ES-I3 (cell line): ENCODE data around the gene MON2.
"Not testable (repeated sequence)": the region's sequence is repeated elsewhere in the genome, so short reads cannot be mapped to it uniquely, and the experiment has no call there.

Source experiments
- H3K36me3 ChIP-seq: 2 replicates; pipeline ENCODE4 v1.6.1; 2013; ENCODE audit warnings: mild to moderate bottlenecking, low read length, control low read depth, moderate library complexity; ENCODE audit not compliant: insufficient read depth
- H3K4me1 ChIP-seq: 2 replicates; pipeline ENCODE4 v1.6.1; 2013; ENCODE audit warnings: mild to moderate bottlenecking, control low read depth, low read length; ENCODE audit not compliant: insufficient read depth
- H3K9ac ChIP-seq: 2 replicates; pipeline ENCODE4 v1.6.1; 2013; ENCODE audit warnings: low read depth, mild to moderate bottlenecking, low read length, moderate library complexity
- H3K9me3 ChIP-seq: 2 replicates; pipeline ENCODE4 v1.6.1; 2013; ENCODE audit warnings: mild to moderate bottlenecking, low read length, moderate library complexity; ENCODE audit not compliant: control insufficient read depth, insufficient read depth

MON2 gene

GRCh38 chr12:62543741-62544140 lies 77.1 kb downstream of the MON2 start:
- Histone ChIP-seq H3K36me3 (peaks cover 3% of the 10 kb centered on the region; the same call in 1 of the 2 replicates), H3K4me1 (no peaks in the 10 kb centered on the region), H3K9me3 (no peaks in the 10 kb centered on the region), H3K9ac (no peak overlapping the region)

GRCh38 chr12:62552906-62553556 lies 86.4 kb downstream of the MON2 start:
- H3K36me3 ChIP-seq, result peaks cover 2% of the 10 kb centered on the region
- no peaks in the 10 kb centered on the region for H3K9me3 ChIP-seq
- no peaks in the 10 kb centered on the region for H3K4me1 ChIP-seq
- H3K9ac ChIP-seq, result no peak overlapping the region

- not testable (repeated sequence) for H3K9me3 ChIP-seq, H3K36me3 ChIP-seq, H3K9ac ChIP-seq, H3K4me1 ChIP-seq
These were observed 92.7 kb downstream of the MON2 start for GRCh38 chr12:62559366-62559765.

GRCh38 chr12:62562846-62563245 lies 96.2 kb downstream of the MON2 start:
- Histone ChIP-seq H3K9ac (no peak overlapping the region), H3K9me3 (no peaks in the 10 kb centered on the region), H3K36me3 (peaks cover 6% of the 10 kb centered on the region), H3K4me1 (no peaks in the 10 kb centered on the region)

GRCh38 chr12:62575036-62575435 lies 108.4 kb downstream of the MON2 start:
- no peaks in the 10 kb centered on the region for H3K36me3 ChIP-seq
- H3K4me1 ChIP-seq, result no peaks in the 10 kb centered on the region
- H3K9me3 ChIP-seq, result no peaks in the 10 kb centered on the region; the same call in 1 of the 2 replicates
- no peak overlapping the region for H3K9ac ChIP-seq

GRCh38 chr12:62576503-62576902 lies 109.9 kb downstream of the MON2 start:
- Histone ChIP-seq H3K9ac (no peak overlapping the region), H3K4me1 (no peaks in the 10 kb centered on the region), H3K36me3 (no peaks in the 10 kb centered on the region), H3K9me3 (no peaks in the 10 kb centered on the region; the same call in 1 of the 2 replicates)

GRCh38 chr12:62578726-62579125 lies 112.1 kb downstream of the MON2 start:
- no peaks in the 10 kb centered on the region for H3K4me1 ChIP-seq
- H3K36me3 ChIP-seq, result no peaks in the 10 kb centered on the region
- no peak overlapping the region for H3K9ac ChIP-seq

GRCh38 chr12:62581288-62582064 lies 114.8 kb downstream of the MON2 start:
- Histone ChIP-seq H3K9me3 (no peaks in the 10 kb centered on the region), H3K9ac (no peak overlapping the region), H3K4me1 (no peaks in the 10 kb centered on the region)

More at GRCh38 chr12:62578726-62579125, 112.1 kb downstream of the MON2 start:
- no peaks in the 10 kb centered on the region; the same call in 1 of the 2 replicates for H3K9me3 ChIP-seq

GRCh38 chr12:62582065-62582366 lies 115.4 kb downstream of the MON2 start:
- no peaks in the 10 kb centered on the region for H3K36me3 ChIP-seq
- H3K4me1 ChIP-seq, result no peaks in the 10 kb centered on the region
- no peaks in the 10 kb centered on the region for H3K9me3 ChIP-seq
- no peak overlapping the region for H3K9ac ChIP-seq

More at GRCh38 chr12:62581288-62582064, 114.8 kb downstream of the MON2 start:
- H3K36me3 ChIP-seq, result no peaks in the 10 kb centered on the region

- no peaks in the 10 kb centered on the region for H3K36me3 ChIP-seq
- no peak overlapping the region for H3K9ac ChIP-seq
- H3K9me3 ChIP-seq, result no peaks in the 10 kb centered on the region
- H3K4me1 ChIP-seq, result peaks cover 11% of the 10 kb centered on the region
These were observed 118.0 kb downstream of the MON2 start for GRCh38 chr12:62584619-62585018.

- no peak overlapping the region for H3K9ac ChIP-seq
These were observed 120.2 kb downstream of the MON2 start for GRCh38 chr12:62586850-62587249.

GRCh38 chr12:62588916-62589315 lies 122.3 kb downstream of the MON2 start:
- no peak overlapping the region for H3K9ac ChIP-seq
- H3K4me1 ChIP-seq, result peaks cover 11% of the 10 kb centered on the region
- no peaks in the 10 kb centered on the region for H3K36me3 ChIP-seq
- no peaks in the 10 kb centered on the region for H3K9me3 ChIP-seq

More at GRCh38 chr12:62586850-62587249, 120.2 kb downstream of the MON2 start:
- no peaks in the 10 kb centered on the region for H3K36me3 ChIP-seq
- H3K9me3 ChIP-seq, result no peaks in the 10 kb centered on the region
- H3K4me1 ChIP-seq, result peaks cover 11% of the 10 kb centered on the region

GRCh38 chr12:62597253-62597652 lies 130.6 kb downstream of the MON2 start:
- Histone ChIP-seq H3K9ac (no peak overlapping the region), H3K4me1 (peaks cover 8% of the 10 kb centered on the region; the same call in 1 of the 2 replicates), H3K36me3 (no peaks in the 10 kb centered on the region), H3K9me3 (no peaks in the 10 kb centered on the region)

GRCh38 chr12:62598846-62599245 lies 132.2 kb downstream of the MON2 start:
- H3K36me3 ChIP-seq, result no peaks in the 10 kb centered on the region
- no peak overlapping the region for H3K9ac ChIP-seq
- peaks cover 8% of the 10 kb centered on the region; the same call in 1 of the 2 replicates for H3K4me1 ChIP-seq
- H3K9me3 ChIP-seq, result no peaks in the 10 kb centered on the region

- Histone ChIP-seq H3K9ac (no peak overlapping the region), H3K36me3 (no peaks in the 10 kb centered on the region), H3K9me3 (no peaks in the 10 kb centered on the region), H3K4me1 (peaks cover 9% of the 10 kb centered on the region; the same call in 1 of the 2 replicates)
These were observed 133.3 kb downstream of the MON2 start for GRCh38 chr12:62599854-62600437.
